Lower leg skin (tissue), 3 donors: ENCODE measurements around the gene MSANTD3.

Experiments
- POLR2A ChIP-seq, 2 donors: fragments of 450-650 bp; IDR thresholded peaks; one replicate each; pipeline ENCODE4 v1.6.1; 2016 to 2017; ENCODE audit warnings: antibody characterized with exemption in 2 of 2, mild to moderate bottlenecking in 1 of 2, moderate library complexity in 1 of 2
- TF ChIP-seq, protein P1 (sequence below), 3 donors: fragments of 450-650 bp; IDR thresholded peaks; one replicate each; pipeline ENCODE4 v1.5.1; 2016; ENCODE audit warnings: antibody characterized with exemption in 3 of 3, mild to moderate bottlenecking in 3 of 3, moderate library complexity in 2 of 3

DNA sequence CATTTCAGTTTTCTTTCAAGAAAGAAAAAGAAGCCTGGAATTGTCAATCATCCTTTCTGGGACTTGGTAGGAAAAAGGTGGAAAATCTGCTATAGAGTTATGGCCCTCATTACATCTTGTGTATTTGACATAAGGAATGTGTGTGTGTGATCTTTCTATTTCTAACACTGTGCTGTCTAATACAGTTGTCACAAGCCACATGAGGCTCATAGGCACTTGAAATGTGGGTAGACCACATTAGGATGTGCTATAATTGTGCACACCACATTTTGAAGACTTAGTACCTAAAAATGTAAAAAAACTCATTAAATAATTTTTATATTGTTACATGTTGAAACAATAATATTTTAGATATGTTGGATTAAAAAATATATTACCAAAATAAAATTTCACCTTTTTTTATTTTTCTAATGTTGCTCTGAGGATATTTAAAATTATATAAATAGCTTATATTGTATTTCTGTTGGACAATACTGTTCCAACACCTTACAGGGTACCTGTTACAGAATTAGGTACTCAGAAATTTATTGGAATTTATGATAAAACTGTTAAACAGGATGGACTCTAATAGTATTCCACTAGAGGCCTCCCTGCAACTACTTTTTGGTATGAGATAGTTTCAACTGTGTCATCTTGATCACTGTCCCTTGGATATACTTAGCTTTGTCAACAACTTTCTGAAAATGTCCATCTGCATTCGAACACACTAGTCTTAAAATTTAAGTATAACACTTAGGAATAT lies 18.4 kb downstream of the MSANTD3 start:
- no peak for TF ChIP-seq POLR2A (IDR thresholded peaks at IDR 0.05)
- TF ChIP-seq, protein P1, sequence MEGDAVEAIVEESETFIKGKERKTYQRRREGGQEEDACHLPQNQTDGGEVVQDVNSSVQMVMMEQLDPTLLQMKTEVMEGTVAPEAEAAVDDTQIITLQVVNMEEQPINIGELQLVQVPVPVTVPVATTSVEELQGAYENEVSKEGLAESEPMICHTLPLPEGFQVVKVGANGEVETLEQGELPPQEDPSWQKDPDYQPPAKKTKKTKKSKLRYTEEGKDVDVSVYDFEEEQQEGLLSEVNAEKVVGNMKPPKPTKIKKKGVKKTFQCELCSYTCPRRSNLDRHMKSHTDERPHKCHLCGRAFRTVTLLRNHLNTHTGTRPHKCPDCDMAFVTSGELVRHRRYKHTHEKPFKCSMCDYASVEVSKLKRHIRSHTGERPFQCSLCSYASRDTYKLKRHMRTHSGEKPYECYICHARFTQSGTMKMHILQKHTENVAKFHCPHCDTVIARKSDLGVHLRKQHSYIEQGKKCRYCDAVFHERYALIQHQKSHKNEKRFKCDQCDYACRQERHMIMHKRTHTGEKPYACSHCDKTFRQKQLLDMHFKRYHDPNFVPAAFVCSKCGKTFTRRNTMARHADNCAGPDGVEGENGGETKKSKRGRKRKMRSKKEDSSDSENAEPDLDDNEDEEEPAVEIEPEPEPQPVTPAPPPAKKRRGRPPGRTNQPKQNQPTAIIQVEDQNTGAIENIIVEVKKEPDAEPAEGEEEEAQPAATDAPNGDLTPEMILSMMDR (IDR thresholded peaks at IDR 0.05), result no peak
